ENCODE measurements around the gene EHD1. TPM values are rescaled to one million over a fixed set of nuclear protein-coding genes. Genes with fewer than 3 reads are reported as not detected.

EHD1 gene
- total RNA-seq, 1 donor from 2014 or later, result 19.8 TPM

DNA sequence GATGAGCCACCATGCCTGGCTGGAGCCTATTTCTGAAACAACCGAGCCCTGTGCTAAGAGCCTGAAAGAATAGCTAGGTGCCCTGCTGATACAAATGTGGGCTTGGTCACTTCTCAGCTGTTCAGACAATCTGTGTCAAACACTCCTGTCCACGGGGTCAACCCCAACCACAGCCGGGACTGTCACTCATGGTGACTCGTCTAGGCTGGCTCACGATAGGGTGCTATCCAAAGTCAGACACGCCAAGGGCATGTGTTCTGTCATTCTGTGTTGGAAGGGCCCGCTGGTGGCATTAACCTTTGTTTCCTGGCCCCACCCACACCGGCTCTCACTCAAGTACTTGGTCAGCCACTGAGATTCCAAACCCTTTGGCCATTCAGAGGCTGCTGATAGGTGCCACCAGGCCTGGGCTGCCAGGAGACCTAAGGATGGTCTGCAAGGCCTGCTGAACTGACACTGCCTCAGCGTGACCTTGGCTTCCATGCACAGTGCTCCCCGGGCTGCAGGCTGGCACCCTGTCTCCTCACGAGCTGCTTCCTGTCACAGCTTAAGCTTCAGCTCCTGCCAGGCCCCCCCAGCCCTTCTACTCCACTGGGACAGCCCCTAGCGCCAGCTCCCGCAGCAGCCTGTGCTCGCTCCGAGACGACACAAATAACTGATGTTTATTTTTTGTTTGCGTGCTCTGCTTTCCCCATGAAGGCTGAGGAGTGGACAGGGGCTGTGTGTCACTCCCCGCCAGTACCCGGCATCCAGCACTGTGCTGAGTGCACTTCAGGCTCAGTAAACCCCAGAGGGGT lies 19.8 kb downstream of the EHD1 start:
- Histone ChIP-seq H3F3A (ENCODE audit: low read depth) (peaks cover 14% of the 10 kb centered on the region), H3K9me3 (ENCODE audit: low read depth) (no peaks in the 10 kb centered on the region), H2AFZ (replicated peaks) (no peak overlapping the region), H3K4me2 (no peak overlapping the region), H3K27ac (no peak overlapping the region), H3K9ac (no peak overlapping the region), H3K4me1 (peaks cover 18% of the 10 kb centered on the region), H4K20me1 (ENCODE audit: low read depth) (peaks cover 9% of the 10 kb centered on the region), H3K4me3 (no peak overlapping the region), H3K27me3 (no peaks in the 10 kb centered on the region), H3K36me3 (no peaks in the 10 kb centered on the region), H3K79me2 (ENCODE audit: low read depth) (peaks cover 14% of the 10 kb centered on the region)
- TF ChIP-seq EZH2phosphoT487 (IDR thresholded peaks at IDR 0.05), result no peak
- no peak for TF ChIP-seq EZH2 (IDR thresholded peaks at IDR 0.05)
- TF ChIP-seq, protein P1, sequence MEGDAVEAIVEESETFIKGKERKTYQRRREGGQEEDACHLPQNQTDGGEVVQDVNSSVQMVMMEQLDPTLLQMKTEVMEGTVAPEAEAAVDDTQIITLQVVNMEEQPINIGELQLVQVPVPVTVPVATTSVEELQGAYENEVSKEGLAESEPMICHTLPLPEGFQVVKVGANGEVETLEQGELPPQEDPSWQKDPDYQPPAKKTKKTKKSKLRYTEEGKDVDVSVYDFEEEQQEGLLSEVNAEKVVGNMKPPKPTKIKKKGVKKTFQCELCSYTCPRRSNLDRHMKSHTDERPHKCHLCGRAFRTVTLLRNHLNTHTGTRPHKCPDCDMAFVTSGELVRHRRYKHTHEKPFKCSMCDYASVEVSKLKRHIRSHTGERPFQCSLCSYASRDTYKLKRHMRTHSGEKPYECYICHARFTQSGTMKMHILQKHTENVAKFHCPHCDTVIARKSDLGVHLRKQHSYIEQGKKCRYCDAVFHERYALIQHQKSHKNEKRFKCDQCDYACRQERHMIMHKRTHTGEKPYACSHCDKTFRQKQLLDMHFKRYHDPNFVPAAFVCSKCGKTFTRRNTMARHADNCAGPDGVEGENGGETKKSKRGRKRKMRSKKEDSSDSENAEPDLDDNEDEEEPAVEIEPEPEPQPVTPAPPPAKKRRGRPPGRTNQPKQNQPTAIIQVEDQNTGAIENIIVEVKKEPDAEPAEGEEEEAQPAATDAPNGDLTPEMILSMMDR (IDR thresholded peaks at IDR 0.05), result no peak
- no peak overlapping the region for H3K4me3 Mint-ChIP-seq
- peaks cover 6% of the 10 kb centered on the region for H3K36me3 Mint-ChIP-seq
- no peak overlapping the region for H3K27ac Mint-ChIP-seq
- H3K4me1 Mint-ChIP-seq, result peaks cover 13% of the 10 kb centered on the region
- peaks cover 11% of the 10 kb centered on the region for H3K27me3 Mint-ChIP-seq (ENCODE audit: insufficient read depth, low read depth)
- DNase-seq (ENCODE audit: low spot score), result no peak
- no peaks in the 10 kb centered on the region for H3K9me3 Mint-ChIP-seq

DNA sequence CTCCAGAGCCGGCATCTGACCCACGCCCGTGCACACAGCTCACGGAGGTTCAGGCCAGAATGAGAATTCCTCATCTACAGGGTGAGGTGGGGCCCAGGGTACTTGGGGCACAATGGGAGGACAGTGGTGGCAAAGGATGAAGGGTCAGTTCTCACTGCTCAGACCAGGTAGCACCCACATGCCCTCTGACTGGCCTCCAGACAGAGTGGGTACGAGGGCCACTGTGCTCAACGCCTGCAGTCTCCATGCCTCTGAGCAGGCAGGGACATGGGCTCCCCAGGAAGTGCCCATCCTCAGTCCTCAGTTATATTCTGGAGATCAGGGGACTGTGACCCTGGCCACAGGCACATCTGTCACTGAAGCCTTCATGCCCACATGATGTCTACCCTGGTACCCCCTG lies 20.9 kb downstream of the EHD1 start:
- peaks cover 6% of the 10 kb centered on the region for H3K36me3 Mint-ChIP-seq
- peaks cover 8% of the 10 kb centered on the region for H3K27me3 Mint-ChIP-seq (ENCODE audit: insufficient read depth, low read depth)
- no peak overlapping the region for H3K27ac Mint-ChIP-seq

DNA sequence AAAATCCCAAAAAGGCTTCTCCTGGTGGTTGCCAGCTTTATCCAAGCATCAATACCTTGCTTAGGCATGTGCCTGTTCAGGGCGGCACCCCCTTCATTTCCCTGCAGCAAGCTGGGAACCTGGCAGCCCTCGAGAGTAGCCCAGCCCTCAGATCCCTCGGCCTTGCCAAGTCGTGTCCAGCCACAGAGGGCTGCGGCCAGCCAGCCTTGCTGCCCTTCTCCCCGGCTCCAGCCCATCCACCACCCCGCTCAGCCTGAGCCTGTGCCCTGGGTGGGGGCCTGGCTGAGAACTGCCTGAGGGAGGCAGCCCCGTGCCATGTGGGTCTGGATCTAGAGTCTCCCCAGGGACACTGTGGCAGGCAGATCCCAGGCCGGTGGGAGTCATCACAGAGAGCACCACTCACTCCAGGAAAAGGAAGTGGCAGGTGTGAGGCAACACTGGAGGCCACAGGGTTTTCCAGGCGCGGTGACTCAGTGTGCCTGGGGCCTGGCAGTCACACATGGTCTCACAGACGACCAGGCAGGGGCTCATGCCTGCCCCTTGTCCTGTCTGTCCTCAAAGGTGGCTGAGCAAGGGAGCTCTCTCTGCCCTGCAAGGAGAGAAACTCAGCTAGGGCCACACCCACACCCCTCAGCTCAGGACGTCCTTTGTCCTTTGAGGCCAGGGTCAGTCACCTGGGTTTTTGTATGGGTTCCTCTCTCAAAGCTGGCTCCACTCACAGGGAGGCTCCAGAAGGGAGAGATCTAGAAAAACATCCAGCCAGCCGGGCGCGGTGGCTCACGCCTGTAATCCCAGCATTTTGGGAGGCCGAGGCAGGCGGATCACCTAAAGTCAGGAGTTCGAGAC lies 21.8 kb downstream of the EHD1 start:
- H3F3A ChIP-seq (ENCODE audit: low read depth), result no peaks in the 10 kb centered on the region
- H3K9ac ChIP-seq, result no peak overlapping the region
- H2AFZ ChIP-seq (replicated peaks), result no peak overlapping the region
- H3K9me3 ChIP-seq (ENCODE audit: low read depth), result no peaks in the 10 kb centered on the region
- no peaks in the 10 kb centered on the region for H3K36me3 ChIP-seq
- no peak for DNase-seq (ENCODE audit: low spot score)
- Mint-ChIP-seq H3K4me1 (peaks cover 2% of the 10 kb centered on the region), H3K27me3 (ENCODE audit: insufficient read depth, low read depth) (peaks cover 8% of the 10 kb centered on the region), H3K9me3 (no peaks in the 10 kb centered on the region), H3K36me3 (peaks cover 6% of the 10 kb centered on the region), H3K4me3 (no peak overlapping the region), H3K27ac (no peak overlapping the region)
- no peaks in the 10 kb centered on the region for H3K79me2 ChIP-seq (ENCODE audit: low read depth)
- no peak overlapping the region for H3K4me3 ChIP-seq
- TF ChIP-seq, protein P1 (IDR thresholded peaks at IDR 0.05), result no peak
- TF ChIP-seq EZH2 (IDR thresholded peaks at IDR 0.05) (no peak), EZH2phosphoT487 (IDR thresholded peaks at IDR 0.05) (no peak)
- H3K27me3 ChIP-seq, result no peaks in the 10 kb centered on the region
- H4K20me1 ChIP-seq (ENCODE audit: low read depth), result no peaks in the 10 kb centered on the region
- no peaks in the 10 kb centered on the region for H3K4me1 ChIP-seq
- no peak overlapping the region for H3K27ac ChIP-seq
- no peak overlapping the region for H3K4me2 ChIP-seq

More for the DNA sequence above, 20.9 kb downstream of the EHD1 start:
- Mint-ChIP-seq H3K4me3 (no peak overlapping the region), H3K4me1 (peaks cover 1% of the 10 kb centered on the region), H3K9me3 (no peaks in the 10 kb centered on the region)
- H2AFZ ChIP-seq (replicated peaks), result no peak overlapping the region
- no peaks in the 10 kb centered on the region for H3K36me3 ChIP-seq
- no peaks in the 10 kb centered on the region for H3K27me3 ChIP-seq
- H3K4me2 ChIP-seq, result no peak overlapping the region
- H3K4me3 ChIP-seq, result no peak overlapping the region
- H3F3A ChIP-seq (ENCODE audit: low read depth), result peaks cover 4% of the 10 kb centered on the region
- no peaks in the 10 kb centered on the region for H3K9me3 ChIP-seq (ENCODE audit: low read depth)
- DNase-seq (ENCODE audit: low spot score), result no peak
- H3K4me1 ChIP-seq, result peaks cover 6% of the 10 kb centered on the region
- H3K27ac ChIP-seq, result no peak overlapping the region
- peaks cover 3% of the 10 kb centered on the region for H4K20me1 ChIP-seq (ENCODE audit: low read depth)
- no peak overlapping the region for H3K9ac ChIP-seq
- peaks cover 7% of the 10 kb centered on the region for H3K79me2 ChIP-seq (ENCODE audit: low read depth)
- TF ChIP-seq EZH2phosphoT487 (IDR thresholded peaks at IDR 0.05) (no peak), EZH2 (IDR thresholded peaks at IDR 0.05) (no peak)
- TF ChIP-seq, protein P1 (IDR thresholded peaks at IDR 0.05), result no peak

Measured in neural progenitor cell (in vitro differentiated cells).